Ishikawa (cell line): ENCODE measurements around the gene STAT5A.

Experiments
- EGR1 ChIP-seq: IDR thresholded peaks from 2 replicates; pipeline ENCODE4 v1.6.1; 2012
- EP300 ChIP-seq: IDR thresholded peaks from 2 replicates; pipeline ENCODE4 v1.6.1; 2012; ENCODE audit warnings: borderline replicate concordance
- REST ChIP-seq: IDR thresholded peaks from 2 replicates; pipeline ENCODE4 v1.6.1; 2012; ENCODE audit warnings: low read depth, mild to moderate bottlenecking
- TAF1 ChIP-seq: IDR thresholded peaks from 2 replicates; pipeline ENCODE4 v1.6.1; 2012; ENCODE audit warnings: low read depth, mild to moderate bottlenecking
- TCF12 ChIP-seq: IDR thresholded peaks from 2 replicates; pipeline ENCODE4 v1.6.1; 2012; ENCODE audit warnings: low read depth
- USF1 ChIP-seq: IDR thresholded peaks from 2 replicates; pipeline ENCODE4 v1.6.1; 2012
- YY1 ChIP-seq: IDR thresholded peaks from 2 replicates; pipeline ENCODE4 v1.6.1; 2012; ENCODE audit warnings: low read depth

GRCh38 chr17:42270596-42270995 lies 17.7 kb upstream of the STAT5A start:
- TF ChIP-seq TCF12 (no peak), EGR1 (no peak), TAF1 (no peak), REST (no peak), YY1 (no peak), EP300 (no peak), USF1 (no peak)
